Spinal cord (tissue), 10 donors: Measurements from ENCODE around the gene SMIM43. TPM values are rescaled to one million over a fixed set of nuclear protein-coding genes. Genes with fewer than 3 reads are reported as not detected.
A peak's percentile ranks its signal among the peaks of the same experiment; 100 is the strongest.
"Not testable (repeated sequence)": the region's sequence is repeated elsewhere in the genome, so short reads cannot be mapped to it uniquely, and the experiment has no call there.

ENCODE experiments used
- DNase-seq, 6 donors: peaks; one replicate each; pipeline versions ENCODE4 v3.0.0 to v3.0.0-alpha.2; 2013 to 2015; ENCODE audit warnings: low spot score in 6 of 6, low read depth in 4 of 6
- H3K27ac ChIP-seq: one replicate; pipeline ENCODE4 v1.5.1; 2013; ENCODE audit warnings: low read depth, low read length, control low read depth
- H3K27me3 ChIP-seq: one replicate; pipeline ENCODE4 v1.6.1; 2013; ENCODE audit warnings: low read length; ENCODE audit not compliant: control insufficient read depth, insufficient read depth
- H3K36me3 ChIP-seq: one replicate; pipeline ENCODE4 v1.6.1; 2013; ENCODE audit warnings: low read length; ENCODE audit not compliant: control insufficient read depth, insufficient read depth
- H3K4me1 ChIP-seq: one replicate; pipeline ENCODE4 v1.6.1; 2013; ENCODE audit warnings: low read length; ENCODE audit not compliant: control insufficient read depth, insufficient read depth
- H3K4me3 ChIP-seq: one replicate; pipeline ENCODE4 v1.5.1; 2013; ENCODE audit warnings: low read depth, low read length, control low read depth
- H3K9me3 ChIP-seq: one replicate; pipeline ENCODE4 v1.6.1; 2013; ENCODE audit warnings: low read length; ENCODE audit not compliant: control insufficient read depth, insufficient read depth
- WGBS: methylation state at CpG from one replicate; pipeline ENCODE4 v1.1.5; 2013; ENCODE audit warnings: missing lambda C conversion rate; ENCODE audit not compliant: insufficient coverage; 5-methylcytosine and 5-hydroxymethylcytosine counted together
- polyA plus RNA-seq, 2 donors: library from polyadenylated mRNA; unstranded; fragments of 120-200 nt; gene quantifications; one replicate each; pipeline ENCODE4 v1.2.1, GENCODE V29; 2013; ENCODE audit not compliant: insufficient read length in 2 of 2
- total RNA-seq, 2 donors: library from RNA; depleted of rRNA in 1 of 2; stranded (reverse); fragments of 120-200 nt in 1 of 2; fragments of >200 nt in 1 of 2; gene quantifications; one replicate each; pipeline versions ENCODE4 v1.2.3 to v1.2.4, GENCODE V29; 2013 to 2014
- donor health status: healthy.

Gene SMIM43
- total and polyA plus RNA-seq, 4 donors, result 0.11 to 1.1 (median 0.64) TPM

GRCh38 chr4:121765971-121766538 is 1.1 kb upstream of the SMIM43 start:
- H3K4me1 ChIP-seq, result peaks cover 9% of the 10 kb centered on the region
- DNase-seq, result no peak
- peaks cover 48% of the 10 kb centered on the region for H3K27me3 ChIP-seq
- no peaks in the 10 kb centered on the region for H3K36me3 ChIP-seq
- H3K27ac ChIP-seq, result no peak overlapping the region
- 78% methylated on average over 8 of the region's 9 CpGs for WGBS
- H3K4me3 ChIP-seq, result no peak overlapping the region
- no peaks in the 10 kb centered on the region for H3K9me3 ChIP-seq

- DNase-seq, result no peak
- no peaks in the 10 kb centered on the region for H3K36me3 ChIP-seq
- no peak overlapping the region for H3K27ac ChIP-seq
- peak overlapping the region; percentile 42 for H3K4me3 ChIP-seq
- WGBS, result 21% methylated on average over 2 of the region's 16 CpGs
- H3K27me3 ChIP-seq, result peaks cover 45% of the 10 kb centered on the region
- peaks cover 9% of the 10 kb centered on the region for H3K4me1 ChIP-seq
- no peaks in the 10 kb centered on the region for H3K9me3 ChIP-seq
Measured at GRCh38 chr4:121765368-121765705, 373 bp upstream of the SMIM43 start.

GRCh38 chr4:121764303-121764701 is 662 bp downstream of the SMIM43 start:
- peak overlapping the region; percentile 42 for H3K4me3 ChIP-seq
- no peak overlapping the region for H3K27ac ChIP-seq
- no peak for DNase-seq
- peaks cover 45% of the 10 kb centered on the region for H3K27me3 ChIP-seq
- H3K36me3 ChIP-seq, result no peaks in the 10 kb centered on the region
- H3K4me1 ChIP-seq, result peaks cover 9% of the 10 kb centered on the region
- H3K9me3 ChIP-seq, result no peaks in the 10 kb centered on the region
- WGBS, result 12% methylated on average over 10 of the region's 14 CpGs

- Histone ChIP-seq H3K27me3 (peaks cover 20% of the 10 kb centered on the region), H3K4me3 (no peak overlapping the region), H3K36me3 (no peaks in the 10 kb centered on the region), H3K4me1 (peaks cover 8% of the 10 kb centered on the region), H3K9me3 (no peaks in the 10 kb centered on the region), H3K27ac (no peak overlapping the region)
- no peak for DNase-seq
- WGBS, result 80% methylated on average over 2 of the region's 3 CpGs
Measured at GRCh38 chr4:121760205-121760604, 4.8 kb downstream of the SMIM43 start.

- H3K27me3 ChIP-seq, result peaks cover 9% of the 10 kb centered on the region
- no peaks in the 10 kb centered on the region for H3K4me1 ChIP-seq
- H3K27ac ChIP-seq, result no peak overlapping the region
- no peak for DNase-seq
- no CpG with 5 or more reads among the region's 2 CpGs for WGBS
- no peaks in the 10 kb centered on the region for H3K36me3 ChIP-seq
- no peaks in the 10 kb centered on the region for H3K9me3 ChIP-seq
- no peak overlapping the region for H3K4me3 ChIP-seq
Measured at GRCh38 chr4:121758925-121759568, 5.9 kb downstream of the SMIM43 start.

- H3K4me1 ChIP-seq, H3K36me3 ChIP-seq, H3K9me3 ChIP-seq, H3K27ac ChIP-seq, DNase-seq, H3K4me3 ChIP-seq, H3K27me3 ChIP-seq: not testable (repeated sequence)
- WGBS, result no CpG with 5 or more reads among the region's 1 CpG
Measured at GRCh38 chr4:121752142-121752541, 12.8 kb downstream of the SMIM43 start.

GRCh38 chr4:121749225-121749624 is 15.7 kb downstream of the SMIM43 start:
- WGBS, result 0% methylated on average over 1 of the region's 4 CpGs
- Histone ChIP-seq H3K27me3 (no peaks in the 10 kb centered on the region), H3K4me1 (no peaks in the 10 kb centered on the region), H3K36me3 (no peaks in the 10 kb centered on the region), H3K9me3 (no peaks in the 10 kb centered on the region), H3K27ac (no peak overlapping the region), H3K4me3 (no peak overlapping the region)
- DNase-seq, result no peak

GRCh38 chr4:121742794-121743193 is 22.2 kb downstream of the SMIM43 start:
- no peak overlapping the region for H3K4me3 ChIP-seq
- H3K27me3 ChIP-seq, result no peaks in the 10 kb centered on the region
- WGBS, result 85% methylated on average over 2 of the region's 3 CpGs

GRCh38 chr4:121741751-121742150 is 23.2 kb downstream of the SMIM43 start:
- DNase-seq, result peak in 2 of 6 donors; percentile 39 to 56
- no peaks in the 10 kb centered on the region for H3K4me1 ChIP-seq
- no CpG with 5 or more reads among the region's 7 CpGs for WGBS
- no peaks in the 10 kb centered on the region for H3K27me3 ChIP-seq
- no peak overlapping the region for H3K4me3 ChIP-seq
- no peak overlapping the region for H3K27ac ChIP-seq
- no peaks in the 10 kb centered on the region for H3K36me3 ChIP-seq
- H3K9me3 ChIP-seq, result no peaks in the 10 kb centered on the region

More at GRCh38 chr4:121742794-121743193, 22.2 kb downstream of the SMIM43 start:
- Histone ChIP-seq H3K9me3 (no peaks in the 10 kb centered on the region), H3K36me3 (no peaks in the 10 kb centered on the region), H3K27ac (no peak overlapping the region), H3K4me1 (no peaks in the 10 kb centered on the region)
- DNase-seq, result no peak

- Histone ChIP-seq H3K9me3 (no peaks in the 10 kb centered on the region), H3K4me1 (no peaks in the 10 kb centered on the region), H3K4me3 (no peak overlapping the region), H3K27ac (no peak overlapping the region), H3K27me3 (no peaks in the 10 kb centered on the region), H3K36me3 (no peaks in the 10 kb centered on the region)
- no peak for DNase-seq
- WGBS, result 65% methylated on average over 10 of the region's 12 CpGs
Measured at GRCh38 chr4:121740796-121741409, 24.1 kb downstream of the SMIM43 start.
